ENCODE data around the gene SCNN1A. TPM values are rescaled to one million over a fixed set of nuclear protein-coding genes. Genes with fewer than 3 reads are reported as not detected.

The SCNN1A gene
- total and polyA plus RNA-seq, 2 donors from 2014 or later = 225 to 452 TPM

DNA sequence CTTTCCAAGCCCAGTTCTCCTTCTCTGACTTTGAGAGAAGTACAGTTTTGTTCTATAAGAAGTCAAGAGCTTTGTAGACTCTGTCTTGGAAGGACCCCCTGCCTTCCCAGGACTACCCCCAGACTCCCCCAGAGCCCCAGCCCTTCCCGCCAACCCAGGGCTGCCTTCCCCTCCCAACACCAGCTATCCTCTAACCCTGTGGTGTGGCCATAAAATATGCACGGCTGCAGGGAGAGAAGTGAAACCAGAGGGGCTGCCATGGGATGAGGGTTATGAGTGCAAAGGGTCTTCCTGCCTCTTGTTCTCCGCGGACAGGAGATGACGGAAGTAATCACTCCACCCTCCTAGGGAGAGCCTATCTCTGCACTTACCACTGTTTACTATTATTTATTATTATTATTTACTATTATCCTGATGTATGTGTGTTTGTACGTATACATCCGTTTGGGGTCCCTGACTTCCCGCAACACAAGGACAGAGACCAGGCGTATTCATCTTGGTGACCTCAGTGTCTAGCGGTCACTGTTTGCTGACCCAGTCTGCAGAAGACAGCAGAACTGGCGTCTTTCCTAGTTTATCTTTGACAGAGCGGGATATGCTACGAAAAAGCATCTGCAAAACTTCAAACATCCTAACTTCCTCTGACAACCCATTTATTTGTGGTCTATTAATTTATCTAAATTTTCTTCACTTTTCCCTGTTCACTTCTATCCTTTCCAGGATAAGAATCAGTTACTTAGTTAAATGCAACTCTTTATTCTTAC, 3.5 kb upstream of the SCNN1A start:
- DNase-seq (peak in 1 of 5 donors; percentile 49), FAIRE-seq (no peak)
- H3K27me3 ChIP-seq (ENCODE audit: control insufficient read depth, insufficient read depth, low read length) = no peaks in the 10 kb centered on the region
- peak overlapping the region; percentile 29 for H3K27ac ChIP-seq (ENCODE audit: low read depth in 2 of 2, low read length in 2 of 2)
- H3K4me1 ChIP-seq (ENCODE audit: control insufficient read depth in 2 of 3, insufficient read depth in 2 of 3, low read depth in 1 of 3, low read length in 3 of 3) = peaks cover 0 to 42% (median 39%) of the 10 kb centered on the region in 3 donors
- no peaks in the 10 kb centered on the region for H3K9me3 ChIP-seq (ENCODE audit: control insufficient read depth in 2 of 3, insufficient read depth in 1 of 3, low read length in 3 of 3)
- no peak overlapping the region for H3K4me3 ChIP-seq (ENCODE audit: low read length in 3 of 3)
- no peaks in the 10 kb centered on the region for H3K36me3 ChIP-seq (ENCODE audit: control insufficient read depth in 2 of 3, insufficient read depth in 3 of 3, low read length in 3 of 3)
- intact Hi-C loops (cut with DNase I) = no loop called here
- TF ChIP-seq, protein P1, sequence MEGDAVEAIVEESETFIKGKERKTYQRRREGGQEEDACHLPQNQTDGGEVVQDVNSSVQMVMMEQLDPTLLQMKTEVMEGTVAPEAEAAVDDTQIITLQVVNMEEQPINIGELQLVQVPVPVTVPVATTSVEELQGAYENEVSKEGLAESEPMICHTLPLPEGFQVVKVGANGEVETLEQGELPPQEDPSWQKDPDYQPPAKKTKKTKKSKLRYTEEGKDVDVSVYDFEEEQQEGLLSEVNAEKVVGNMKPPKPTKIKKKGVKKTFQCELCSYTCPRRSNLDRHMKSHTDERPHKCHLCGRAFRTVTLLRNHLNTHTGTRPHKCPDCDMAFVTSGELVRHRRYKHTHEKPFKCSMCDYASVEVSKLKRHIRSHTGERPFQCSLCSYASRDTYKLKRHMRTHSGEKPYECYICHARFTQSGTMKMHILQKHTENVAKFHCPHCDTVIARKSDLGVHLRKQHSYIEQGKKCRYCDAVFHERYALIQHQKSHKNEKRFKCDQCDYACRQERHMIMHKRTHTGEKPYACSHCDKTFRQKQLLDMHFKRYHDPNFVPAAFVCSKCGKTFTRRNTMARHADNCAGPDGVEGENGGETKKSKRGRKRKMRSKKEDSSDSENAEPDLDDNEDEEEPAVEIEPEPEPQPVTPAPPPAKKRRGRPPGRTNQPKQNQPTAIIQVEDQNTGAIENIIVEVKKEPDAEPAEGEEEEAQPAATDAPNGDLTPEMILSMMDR (IDR thresholded peaks at IDR 0.05; ENCODE audit: borderline replicate concordance, extremely low read depth, insufficient read depth) = no peak
- H3K9ac ChIP-seq (ENCODE audit: low read length in 3 of 3) = no peak overlapping the region

DNA sequence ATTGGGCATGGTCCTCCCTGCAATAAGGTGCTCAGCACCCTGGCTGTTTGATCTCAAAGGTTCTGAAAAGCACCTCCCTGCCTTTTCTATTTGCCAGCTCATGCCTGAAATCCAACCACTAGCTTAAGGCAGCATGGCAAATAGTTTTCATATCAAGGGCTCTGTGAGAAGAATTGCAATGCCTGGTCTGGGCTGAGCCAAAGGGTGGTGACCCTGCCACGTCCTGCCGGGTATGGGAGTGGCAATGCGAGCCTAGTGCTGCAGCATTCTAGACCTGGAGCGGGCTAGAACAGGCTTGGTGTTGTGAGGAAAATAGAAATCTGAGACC, 2.3 kb upstream of the SCNN1A start:
- TF ChIP-seq, protein P1 (IDR thresholded peaks at IDR 0.05; ENCODE audit: borderline replicate concordance, extremely low read depth, insufficient read depth) = no peak
- intact Hi-C loops (cut with DNase I) = no loop called here
- FAIRE-seq (peak; percentile 27), DNase-seq (peak in 3 of 5 donors; percentile 29 to 90 (median 44))
- H3K4me1 ChIP-seq (ENCODE audit: control insufficient read depth in 2 of 3, insufficient read depth in 2 of 3, low read depth in 1 of 3, low read length in 3 of 3) = peaks cover 2 to 32% (median 30%) of the 10 kb centered on the region in 3 donors
- peak overlapping the region; percentile 96 for H3K27ac ChIP-seq (ENCODE audit: low read depth in 2 of 2, low read length in 2 of 2)
- peak overlapping the region in 2 of 3 donors; percentile 39 to 74 for H3K9ac ChIP-seq (ENCODE audit: low read length in 3 of 3)
- H3K9me3 ChIP-seq (ENCODE audit: control insufficient read depth in 2 of 3, insufficient read depth in 1 of 3, low read length in 3 of 3) = no peaks in the 10 kb centered on the region
- H3K4me3 ChIP-seq (ENCODE audit: low read length in 3 of 3) = peak overlapping the region in 1 of 3 donors; percentile 29
- no peaks in the 10 kb centered on the region for H3K27me3 ChIP-seq (ENCODE audit: control insufficient read depth, insufficient read depth, low read length)
- no peaks in the 10 kb centered on the region for H3K36me3 ChIP-seq (ENCODE audit: control insufficient read depth in 2 of 3, insufficient read depth in 3 of 3, low read length in 3 of 3)

DNA sequence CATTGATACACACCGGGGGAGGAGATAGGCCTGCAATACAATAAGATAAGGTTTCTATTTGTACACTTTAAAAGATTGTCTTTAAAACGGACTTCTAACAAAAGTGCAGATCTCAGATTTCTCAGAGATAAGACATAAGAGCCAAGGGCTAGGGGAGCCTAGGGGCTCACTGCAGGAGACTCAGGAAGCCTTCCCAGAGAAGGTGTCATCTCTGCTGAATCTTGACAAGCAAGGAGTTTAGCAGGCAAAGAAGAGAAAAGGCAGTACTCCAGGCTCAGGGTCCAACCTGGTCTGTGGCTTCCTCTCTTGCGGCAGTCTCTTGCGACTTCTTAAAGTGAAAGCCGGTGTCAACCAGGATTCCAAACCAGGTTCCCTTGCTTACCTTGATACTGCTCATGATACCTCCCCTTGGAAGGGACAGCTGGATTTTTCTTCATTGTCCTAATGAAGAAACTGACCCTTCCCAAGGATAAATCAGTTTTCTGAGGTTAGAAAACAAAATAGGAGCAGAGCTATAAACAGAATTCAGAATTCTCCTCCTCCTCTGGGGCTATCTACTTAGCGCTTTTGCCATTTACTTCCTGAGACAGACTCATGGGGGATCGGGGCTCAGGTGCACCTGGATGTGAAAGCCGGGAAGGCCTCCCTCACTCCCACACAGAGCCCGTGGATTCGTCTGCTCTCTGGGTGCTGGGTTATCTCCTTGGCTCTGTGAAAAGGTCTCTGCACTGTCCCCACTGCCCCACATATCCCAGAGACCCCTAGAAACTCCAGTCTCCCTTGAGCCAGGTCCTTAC, 1.7 kb upstream of the SCNN1A start:
- intact Hi-C loops (cut with DNase I) = no loop called here
- H3K36me3 ChIP-seq (ENCODE audit: control insufficient read depth in 2 of 3, insufficient read depth in 3 of 3, low read length in 3 of 3) = no peaks in the 10 kb centered on the region
- no peaks in the 10 kb centered on the region for H3K27me3 ChIP-seq (ENCODE audit: control insufficient read depth, insufficient read depth, low read length)
- no peak for FAIRE-seq
- DNase-seq = peak in 1 of 5 donors; percentile 21
- H3K9ac ChIP-seq (ENCODE audit: low read length in 3 of 3) = peak overlapping the region in 2 of 3 donors; percentile 39 to 74
- peak overlapping the region in 2 of 3 donors; percentile 29 to 44 for H3K4me3 ChIP-seq (ENCODE audit: low read length in 3 of 3)
- H3K27ac ChIP-seq (ENCODE audit: low read depth in 2 of 2, low read length in 2 of 2) = peak overlapping the region; percentile 96
- H3K9me3 ChIP-seq (ENCODE audit: control insufficient read depth in 2 of 3, insufficient read depth in 1 of 3, low read length in 3 of 3) = no peaks in the 10 kb centered on the region
- TF ChIP-seq, protein P1 (IDR thresholded peaks at IDR 0.05; ENCODE audit: borderline replicate concordance, extremely low read depth, insufficient read depth) = no peak
- peaks cover 3 to 30% (median 27%) of the 10 kb centered on the region in 3 donors for H3K4me1 ChIP-seq (ENCODE audit: control insufficient read depth in 2 of 3, insufficient read depth in 2 of 3, low read depth in 1 of 3, low read length in 3 of 3)
